Renal pelvis (tissue), 4 donors: ENCODE data around the gene HLA-G. TPM values are rescaled to one million over a fixed set of nuclear protein-coding genes. Genes with fewer than 3 reads are reported as not detected.
"Not testable (repeated sequence)": the region's sequence is repeated elsewhere in the genome, so short reads cannot be mapped to it uniquely, and the experiment has no call there.

Experiments
- DNase-seq: peaks from one replicate; pipeline ENCODE4 v3.0.0-alpha.2; 2013
- polyA plus RNA-seq, 3 donors: library from polyadenylated mRNA; unstranded; fragments of 120-200 nt; gene quantifications; one replicate each; pipeline ENCODE4 v1.2.1, GENCODE V29; 2013; ENCODE audit not compliant: insufficient read length in 3 of 3

Gene HLA-G
- polyA plus RNA-seq, 3 donors: 2.2 to 6.7 (median 5.7) TPM

DNA sequence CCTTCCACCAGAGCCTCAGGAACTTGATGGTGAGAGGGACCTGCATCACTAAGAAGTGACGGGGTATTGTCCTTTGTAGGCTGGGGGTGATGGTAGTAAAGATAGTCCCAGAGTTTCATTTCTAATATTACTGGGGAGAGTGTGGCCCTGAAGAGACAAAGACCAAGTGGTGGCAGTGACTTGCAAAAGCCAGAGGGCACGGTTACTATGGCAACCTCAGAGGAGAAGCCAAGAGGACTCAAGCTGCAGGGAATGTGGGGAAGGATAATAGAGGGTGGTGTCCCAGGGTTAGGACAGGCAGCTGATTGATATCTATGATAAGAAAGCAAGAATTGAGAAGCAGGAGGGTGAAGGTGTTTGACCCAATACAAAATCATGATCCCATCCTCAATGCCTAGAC is 42.5 kb downstream of the HLA-G start:
- DNase-seq: no peak

DNA sequence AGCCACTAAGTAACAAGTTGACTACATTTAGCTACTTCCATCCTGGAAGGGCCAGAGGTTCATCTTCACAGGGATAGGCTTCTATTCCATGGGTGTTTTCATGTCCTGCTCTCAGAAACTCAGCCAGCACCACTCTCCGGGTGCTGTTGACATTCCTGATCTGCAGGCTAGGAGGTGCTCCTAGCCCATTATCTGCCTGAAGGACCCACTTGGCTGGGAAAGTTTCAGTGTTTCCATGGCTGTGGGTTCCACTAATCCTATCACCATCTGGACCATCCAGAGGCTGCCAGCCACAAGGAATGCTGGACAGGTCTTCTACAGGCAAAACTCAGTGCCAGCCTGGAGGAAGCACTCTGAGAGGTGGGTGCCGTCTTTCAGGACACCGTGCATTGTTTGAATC is 45.2 kb downstream of the HLA-G start:
- no peak for DNase-seq

DNA sequence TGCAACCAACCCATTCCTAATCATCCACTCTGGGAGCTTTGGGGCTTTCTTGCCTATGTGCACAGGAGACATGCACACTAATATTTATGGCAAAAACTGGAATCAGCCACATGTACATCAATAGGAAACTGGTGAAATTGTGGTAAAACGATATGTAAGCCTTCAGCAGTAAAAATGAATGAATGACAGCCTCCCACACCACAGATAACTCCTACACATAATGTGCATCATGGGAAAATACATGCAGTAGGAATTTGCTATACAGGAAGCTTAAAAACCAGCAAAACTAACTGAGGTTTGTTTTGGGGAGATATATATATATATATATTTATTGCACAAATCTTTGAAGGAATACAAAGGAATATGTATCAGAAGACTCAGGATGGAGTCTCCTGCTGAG is 47.6 kb downstream of the HLA-G start:
- DNase-seq: no peak

DNA sequence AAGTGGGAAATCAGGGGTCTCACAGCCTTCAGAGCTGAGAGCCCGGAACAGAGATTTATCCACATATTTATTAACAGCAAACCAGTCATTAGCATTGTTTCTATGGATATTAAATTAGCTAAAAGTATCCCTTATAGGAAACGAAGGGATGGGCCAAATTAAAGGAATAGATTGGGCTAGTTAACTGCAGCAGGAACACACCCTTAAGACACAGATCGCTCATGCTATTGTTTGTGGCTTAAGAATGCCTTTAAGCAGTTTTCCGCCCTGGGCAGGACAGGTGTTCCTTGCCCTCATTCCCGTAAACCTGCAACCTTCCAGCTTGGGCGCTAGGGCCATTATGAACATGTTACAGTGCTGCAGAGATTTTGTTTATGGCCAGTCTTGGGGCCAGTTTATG is 48.1 kb downstream of the HLA-G start:
- not testable (repeated sequence) for DNase-seq

Other genes starting within 250 kb of the HLA-G start
- gene OR2H2, start 242.7 kb upstream of the HLA-G start, polyA plus RNA-seq: under 1 TPM; 0.13 to 0.22 (median 0.16) TPM
- gene GABBR1, start 194.6 kb upstream of the HLA-G start, polyA plus RNA-seq: 10 to 100 TPM; 56.9 to 94.6 (median 89.2) TPM
- under 1 TPM in 1 of 3 donors, not detected in 2; 0.51 TPM for gene MOG, start 170.7 kb upstream of the HLA-G start, polyA plus RNA-seq
- gene ZFP57, start 146.7 kb upstream of the HLA-G start, polyA plus RNA-seq: under 1 TPM in 2 of 3 donors, not detected in 1; 0.21 to 0.23 TPM
- gene HLA-F, start 104.4 kb upstream of the HLA-G start, polyA plus RNA-seq: 1 to 10 TPM; 4.2 to 6.3 (median 4.6) TPM
- 100 to 1,000 TPM; 177 to 196 (median 179) TPM for gene HLA-A, start 114.7 kb downstream of the HLA-G start, polyA plus RNA-seq
- 10 to 100 TPM; 37.9 to 42.1 (median 39.1) TPM for gene POLR1H, start 233.4 kb downstream of the HLA-G start, polyA plus RNA-seq
- gene PPP1R11, start 239.4 kb downstream of the HLA-G start, polyA plus RNA-seq: 10 to 100 TPM; 60.5 to 63.7 (median 62.6) TPM
- 1 to 10 TPM; 1.0 to 1.8 (median 1.1) TPM for gene RNF39, start 247.9 kb downstream of the HLA-G start, polyA plus RNA-seq